Measurements from ENCODE around the gene CD24. TPM values are rescaled to one million over a fixed set of nuclear protein-coding genes. Genes with fewer than 3 reads are reported as not detected.
A peak's percentile ranks its signal among the peaks of the same experiment; 100 is the strongest.

Gene CD24
- total RNA-seq, 2 donors from 2014 or later = 392 to 545 TPM

GRCh38 chr6:106975738-106976064 is 1.2 kb upstream of the CD24 start:
- no peaks in the 10 kb centered on the region for H3K9me3 ChIP-seq (ENCODE audit: control insufficient read depth, low read length)
- Mint-ChIP-seq H3K27ac (peak overlapping the region; percentile 90), H3K4me3 (peak overlapping the region; percentile 96), H3K36me3 (ENCODE audit: low read depth) (peaks cover 24% of the 10 kb centered on the region), H3K9me3 (no peaks in the 10 kb centered on the region), H3K27me3 (ENCODE audit: insufficient read depth) (no peaks in the 10 kb centered on the region), H3K4me1 (peaks cover 16% of the 10 kb centered on the region)
- TF ChIP-seq, protein P1, sequence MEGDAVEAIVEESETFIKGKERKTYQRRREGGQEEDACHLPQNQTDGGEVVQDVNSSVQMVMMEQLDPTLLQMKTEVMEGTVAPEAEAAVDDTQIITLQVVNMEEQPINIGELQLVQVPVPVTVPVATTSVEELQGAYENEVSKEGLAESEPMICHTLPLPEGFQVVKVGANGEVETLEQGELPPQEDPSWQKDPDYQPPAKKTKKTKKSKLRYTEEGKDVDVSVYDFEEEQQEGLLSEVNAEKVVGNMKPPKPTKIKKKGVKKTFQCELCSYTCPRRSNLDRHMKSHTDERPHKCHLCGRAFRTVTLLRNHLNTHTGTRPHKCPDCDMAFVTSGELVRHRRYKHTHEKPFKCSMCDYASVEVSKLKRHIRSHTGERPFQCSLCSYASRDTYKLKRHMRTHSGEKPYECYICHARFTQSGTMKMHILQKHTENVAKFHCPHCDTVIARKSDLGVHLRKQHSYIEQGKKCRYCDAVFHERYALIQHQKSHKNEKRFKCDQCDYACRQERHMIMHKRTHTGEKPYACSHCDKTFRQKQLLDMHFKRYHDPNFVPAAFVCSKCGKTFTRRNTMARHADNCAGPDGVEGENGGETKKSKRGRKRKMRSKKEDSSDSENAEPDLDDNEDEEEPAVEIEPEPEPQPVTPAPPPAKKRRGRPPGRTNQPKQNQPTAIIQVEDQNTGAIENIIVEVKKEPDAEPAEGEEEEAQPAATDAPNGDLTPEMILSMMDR (conservative IDR thresholded peaks at IDR 0.05) = no peak
- no peak for DNase-seq
- H3K4me1 ChIP-seq (ENCODE audit: control insufficient read depth, insufficient read depth, low read length) = no peaks in the 10 kb centered on the region
- WGBS, 2 experiments (ENCODE audit: insufficient coverage in 1 of 2, insufficient read length in 1 of 2) = 0 to 1% methylated on average over 10 to 11 of the region's 12 CpGs
- peak overlapping the region; percentile 99 for H3K27ac ChIP-seq (ENCODE audit: low read depth, low read length)
- peak overlapping the region; percentile 94 for H3K9ac ChIP-seq (ENCODE audit: extremely low read depth, low read length, poor library complexity, severe bottlenecking)
- H3K36me3 ChIP-seq (ENCODE audit: control insufficient read depth, insufficient read depth, low read length) = peaks cover 10% of the 10 kb centered on the region
- H3K27me3 ChIP-seq (ENCODE audit: control insufficient read depth, insufficient read depth, low read length, poor library complexity, severe bottlenecking) = no peaks in the 10 kb centered on the region
- H3K4me3 ChIP-seq (ENCODE audit: low read length) = peak overlapping the region; percentile 77

DNA sequence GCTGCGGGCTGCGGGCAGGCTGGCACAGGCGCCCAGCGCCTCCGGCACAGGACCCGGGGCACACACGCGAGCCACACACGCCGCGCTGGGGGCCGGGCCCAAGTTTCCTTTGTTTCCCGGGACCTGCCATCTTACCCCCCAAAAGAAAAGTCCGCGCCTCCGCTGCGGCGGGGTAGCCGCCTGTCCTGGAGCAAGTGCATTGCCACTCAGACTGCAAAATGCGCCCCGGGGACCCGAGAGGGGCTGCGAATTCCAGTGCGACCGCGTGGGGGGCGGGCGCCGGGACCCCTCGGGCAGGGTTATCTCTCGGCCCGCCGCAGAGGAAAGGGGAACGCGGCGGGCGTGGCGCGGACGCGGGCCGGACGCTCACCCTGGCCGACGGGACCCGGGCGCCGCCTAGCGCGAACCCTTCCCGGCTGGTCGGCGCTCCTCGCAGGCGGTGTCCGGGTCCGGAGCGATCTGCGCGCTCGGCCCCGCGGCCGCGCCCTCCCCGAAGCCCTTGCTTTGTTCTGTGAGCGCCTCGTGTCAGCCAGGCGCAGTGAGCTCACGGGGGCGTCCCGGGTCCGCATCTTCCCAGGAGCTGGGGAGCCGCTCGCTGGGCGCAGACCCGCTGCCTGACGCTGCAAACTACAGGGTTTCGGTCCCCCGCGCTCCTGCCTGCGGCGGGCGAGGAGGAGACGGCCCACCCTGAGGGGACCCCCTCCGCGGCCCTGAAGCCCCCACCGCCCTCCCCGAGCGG is 639 bp upstream of the CD24 start:
- Mint-ChIP-seq H3K4me1 (peaks cover 16% of the 10 kb centered on the region), H3K9me3 (no peaks in the 10 kb centered on the region), H3K36me3 (ENCODE audit: low read depth) (peaks cover 26% of the 10 kb centered on the region), H3K27me3 (ENCODE audit: insufficient read depth) (no peaks in the 10 kb centered on the region), H3K4me3 (peak overlapping the region; percentile 96), H3K27ac (peak overlapping the region; percentile 90)
- Histone ChIP-seq H3K9ac (ENCODE audit: extremely low read depth, low read length, poor library complexity, severe bottlenecking) (peak overlapping the region; percentile 94), H3K4me3 (ENCODE audit: low read length) (peak overlapping the region; percentile 77), H3K27me3 (ENCODE audit: control insufficient read depth, insufficient read depth, low read length, poor library complexity, severe bottlenecking) (no peaks in the 10 kb centered on the region), H3K9me3 (ENCODE audit: control insufficient read depth, low read length) (no peaks in the 10 kb centered on the region), H3K27ac (ENCODE audit: low read depth, low read length) (peak overlapping the region; percentile 99), H3K4me1 (ENCODE audit: control insufficient read depth, insufficient read depth, low read length) (no peaks in the 10 kb centered on the region), H3K36me3 (ENCODE audit: control insufficient read depth, insufficient read depth, low read length) (peaks cover 10% of the 10 kb centered on the region)
- WGBS, 2 experiments (ENCODE audit: insufficient coverage in 1 of 2, insufficient read length in 1 of 2) = 0% methylated on average over 15 to 90 of the region's 90 CpGs
- peak; percentile 87 for DNase-seq
- TF ChIP-seq, protein P1 (conservative IDR thresholded peaks at IDR 0.05) = peak; percentile 52

DNA sequence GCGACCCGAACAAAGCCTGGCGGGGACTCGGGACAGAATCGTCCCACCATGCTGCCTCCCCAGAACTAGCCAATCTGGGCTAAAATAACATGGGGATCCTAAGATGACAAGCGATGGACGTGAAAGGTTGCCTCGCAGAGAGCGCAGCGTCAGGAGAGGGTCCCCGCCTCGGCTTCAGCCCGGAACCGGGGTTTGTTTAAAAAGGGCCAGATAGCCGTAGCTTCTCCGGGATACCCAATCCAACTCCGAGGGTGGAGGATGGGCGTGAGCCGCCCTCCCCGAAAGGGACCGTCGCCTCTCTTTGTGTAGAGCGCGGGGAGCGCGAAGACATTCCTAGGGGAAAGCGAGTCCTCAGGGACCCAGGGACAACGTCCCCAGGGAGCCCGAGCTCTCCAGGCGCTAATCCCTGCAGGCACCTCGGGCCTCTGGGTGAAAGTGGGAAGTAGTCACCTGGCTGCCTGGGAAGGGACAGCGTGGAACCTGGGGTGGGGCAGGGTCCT is 643 bp downstream of the CD24 start:
- peak overlapping the region; percentile 99 for H3K9ac ChIP-seq (ENCODE audit: extremely low read depth, low read length, poor library complexity, severe bottlenecking)
- WGBS, 2 experiments (ENCODE audit: insufficient coverage in 1 of 2, insufficient read length in 1 of 2) = 0% methylated on average over 14 to 32 of the region's 32 CpGs
- H3K27ac Mint-ChIP-seq = peak overlapping the region; percentile 93
- no peaks in the 10 kb centered on the region for H3K27me3 Mint-ChIP-seq (ENCODE audit: insufficient read depth)
- peak; percentile 72 for DNase-seq
- H3K36me3 ChIP-seq (ENCODE audit: control insufficient read depth, insufficient read depth, low read length) = peaks cover 10% of the 10 kb centered on the region
- no peaks in the 10 kb centered on the region for H3K4me1 ChIP-seq (ENCODE audit: control insufficient read depth, insufficient read depth, low read length)
- peaks cover 16% of the 10 kb centered on the region for H3K4me1 Mint-ChIP-seq
- peak overlapping the region; percentile 93 for H3K4me3 ChIP-seq (ENCODE audit: low read length)
- H3K9me3 Mint-ChIP-seq = no peaks in the 10 kb centered on the region
- TF ChIP-seq, protein P1 (conservative IDR thresholded peaks at IDR 0.05) = no peak
- H3K9me3 ChIP-seq (ENCODE audit: control insufficient read depth, low read length) = no peaks in the 10 kb centered on the region
- peak overlapping the region; percentile 96 for H3K4me3 Mint-ChIP-seq
- peaks cover 37% of the 10 kb centered on the region for H3K36me3 Mint-ChIP-seq (ENCODE audit: low read depth)
- peak overlapping the region; percentile 95 for H3K27ac ChIP-seq (ENCODE audit: low read depth, low read length)
- H3K27me3 ChIP-seq (ENCODE audit: control insufficient read depth, insufficient read depth, low read length, poor library complexity, severe bottlenecking) = no peaks in the 10 kb centered on the region
